SK-N-MC (cell line): ENCODE data around the gene NEDD4L.
"Not testable (repeated sequence)": the region's sequence is repeated elsewhere in the genome, so short reads cannot be mapped to it uniquely, and the experiment has no call there.

ENCODE experiments used
- EZH2 ChIP-seq: fragments of 200-600 bp; sonication (generic); IDR thresholded peaks from one replicate; pipeline ENCODE4 v1.6.1; 2017; ENCODE audit warnings: antibody characterized with exemption
- FOXP2 ChIP-seq: optimal IDR thresholded peaks from 2 replicates; pipeline ENCODE3; 2011; ENCODE audit warnings: mild to moderate bottlenecking, moderate library complexity; ENCODE audit not compliant: insufficient read depth; ENCODE audit errors: extremely low read length, control extremely low read depth
- POLR2AphosphoS5 ChIP-seq: IDR thresholded peaks from 2 replicates; pipeline ENCODE4 v1.6.1; 2012; ENCODE audit warnings: mild to moderate bottlenecking, low read depth, low read length, borderline replicate concordance

- TF ChIP-seq EZH2, POLR2AphosphoS5, FOXP2: not testable (repeated sequence)
These were observed 47.1 kb upstream of the NEDD4L start for GRCh38 chr18:57996894-57997293.
